IMR-90 (cell line): ENCODE results near the gene RASSF5. TPM values are rescaled to one million over a fixed set of nuclear protein-coding genes. Genes with fewer than 3 reads are reported as not detected.

Experiments
- ATAC-seq: fragments of 200-7000 bp; cut with Tn5 transposase; 2 replicates; pipeline ENCODE4 v1.9.1; 2020; ENCODE audit warnings: low read depth, mild to moderate bottlenecking, moderate library complexity
- BruUV-seq: library from RNA; stranded (reverse); fragments of 400-500 nt; replicated peaks from 2 replicates; lab custom pipeline; 2021; lab: Mats Ljungman, UMichigan
- CTCF ChIA-PET: fragments of 300-600 bp; formaldehyde crosslinking; extraction: SDS; loops from one replicate; lab custom pipeline; 2021; ENCODE audit warnings: antibody characterized with exemption; lab: Yijun Ruan, JAX
- POLR2A ChIA-PET: fragments of 300-600 bp; sonication (Branson Sonifier 250); formaldehyde crosslinking; loops from one replicate; lab custom pipeline; 2022; ENCODE audit warnings: antibody characterized with exemption; ENCODE audit not compliant: unreplicated experiment; lab: Charles Lee
- DNase-seq: peaks from one replicate; pipeline ENCODE4 v3.0.0; 2013
- H2AFZ ChIP-seq: replicated peaks from 2 replicates; pipeline ENCODE3; 2013; ENCODE audit warnings: low read length, mild to moderate bottlenecking; ENCODE audit not compliant: poor library complexity
- H2AK5ac ChIP-seq: 2 replicates; pipeline ENCODE4 v1.6.1; 2013; ENCODE audit warnings: low read depth, low read length, inconsistent platforms
- H2AK9ac ChIP-seq: replicated peaks from 2 replicates; pipeline ENCODE3; 2013; ENCODE audit warnings: mild to moderate bottlenecking, low read depth, low read length, moderate library complexity; ENCODE audit not compliant: poor library complexity
- H2BK120ac ChIP-seq: 2 replicates; pipeline ENCODE4 v1.6.1; 2013; ENCODE audit warnings: low read depth, low read length, inconsistent platforms
- H2BK15ac ChIP-seq: 3 replicates; pipeline ENCODE4 v1.6.1; 2013; ENCODE audit warnings: low read depth, low read length, inconsistent platforms
- H2BK20ac ChIP-seq: 2 replicates; pipeline ENCODE4 v1.6.1; 2013; ENCODE audit warnings: low read depth, mild to moderate bottlenecking, inconsistent platforms, low read length, moderate library complexity
- H2BK5ac ChIP-seq: 2 replicates; pipeline ENCODE4 v1.6.1; 2013; ENCODE audit warnings: mild to moderate bottlenecking, low read depth, low read length, inconsistent platforms; ENCODE audit not compliant: poor library complexity, severe bottlenecking
- H3K14ac ChIP-seq: replicated peaks from 2 replicates; pipeline ENCODE4 v1.6.1; 2013; ENCODE audit warnings: low read depth, low read length, inconsistent platforms
- H3K18ac ChIP-seq: 2 replicates; pipeline ENCODE4 v1.6.1; 2013; ENCODE audit warnings: low read depth, low read length, control low read depth
- H3K23ac ChIP-seq: 2 replicates; pipeline ENCODE4 v1.6.1; 2013; ENCODE audit warnings: low read depth, low read length, inconsistent platforms
- H3K27ac ChIP-seq: 2 replicates; pipeline ENCODE4 v1.5.1; 2013; ENCODE audit warnings: mild to moderate bottlenecking, control low read depth, low read length; ENCODE audit not compliant: insufficient read depth
- H3K27me3 ChIP-seq: 2 replicates; pipeline ENCODE4 v1.6.1; 2013; ENCODE audit warnings: low read length; ENCODE audit not compliant: control insufficient read depth, insufficient read depth
- H3K36me3 ChIP-seq: 2 replicates; pipeline ENCODE4 v1.6.1; 2013; ENCODE audit warnings: low read length, mixed read lengths; ENCODE audit not compliant: control insufficient read depth, insufficient read depth
- H3K4ac ChIP-seq: 2 replicates; pipeline ENCODE4 v1.6.1; 2013; ENCODE audit warnings: low read depth, low read length, inconsistent platforms
- H3K4me1 ChIP-seq: 2 replicates; pipeline ENCODE4 v1.6.1; 2013; ENCODE audit warnings: low read length, mixed read lengths; ENCODE audit not compliant: control insufficient read depth, insufficient read depth
- H3K4me2 ChIP-seq: 2 replicates; pipeline ENCODE4 v1.6.1; 2013; ENCODE audit warnings: low read depth, mild to moderate bottlenecking, control low read depth, low read length, moderate library complexity
- H3K4me3 ChIP-seq: 2 replicates; pipeline ENCODE4 v1.5.1; 2013; ENCODE audit warnings: low read depth, mild to moderate bottlenecking, control low read depth, low read length, moderate library complexity; ENCODE audit not compliant: insufficient read depth
- H3K56ac ChIP-seq: 2 replicates; pipeline ENCODE4 v1.6.1; 2013; ENCODE audit warnings: low read length, inconsistent platforms; ENCODE audit not compliant: insufficient read depth; ENCODE audit errors: extremely low read depth
- H3K79me1 ChIP-seq, 2 experiments: 2 replicates each; pipeline ENCODE4 v1.6.1; 2013; ENCODE audit warnings: low read length in 2 of 2, inconsistent platforms in 1 of 2, low read depth in 1 of 2
- H3K9ac ChIP-seq: 2 replicates; pipeline ENCODE4 v1.6.1; 2013; ENCODE audit warnings: low read depth, low read length, control low read depth
- H3K9me1 ChIP-seq: 2 replicates; pipeline ENCODE4 v1.6.1; 2013; ENCODE audit warnings: low read length, inconsistent platforms; ENCODE audit not compliant: insufficient read depth
- H3K9me3 ChIP-seq: 2 replicates; pipeline ENCODE4 v1.6.1; 2013; ENCODE audit warnings: low read length; ENCODE audit not compliant: control insufficient read depth, insufficient read depth
- H4K20me1 ChIP-seq: 2 replicates; pipeline ENCODE4 v1.6.1; 2013; ENCODE audit warnings: low read length, inconsistent platforms; ENCODE audit not compliant: insufficient read depth
- H4K5ac ChIP-seq: 2 replicates; pipeline ENCODE4 v1.6.1; 2013; ENCODE audit warnings: mild to moderate bottlenecking, low read depth, low read length, control low read depth
- H4K8ac ChIP-seq, 2 experiments: 2 replicates each; pipeline ENCODE4 v1.6.1; 2013; ENCODE audit warnings: low read depth in 2 of 2, low read length in 2 of 2, control low read depth in 1 of 2, inconsistent platforms in 1 of 2
- H4K91ac ChIP-seq: 2 replicates; pipeline ENCODE4 v1.6.1; 2013; ENCODE audit warnings: low read depth, low read length, inconsistent platforms; ENCODE audit not compliant: insufficient read depth
- CEBPB ChIP-seq: IDR thresholded peaks from 2 replicates; pipeline ENCODE4 v1.6.1; 2012; ENCODE audit warnings: low read depth, low read length, improper control_type of control experiment
- CHD1 ChIP-seq: IDR thresholded peaks from 2 replicates; pipeline ENCODE4 v1.6.1; 2012; ENCODE audit warnings: low read depth, low read length, improper control_type of control experiment
- CTCF ChIP-seq: conservative IDR thresholded peaks from 2 replicates; pipeline ENCODE4 v1.5.1; 2012; ENCODE audit warnings: mild to moderate bottlenecking, low read depth, low read length, improper control_type of control experiment
- FOS ChIP-seq: fragments of 150-350 bp; IDR thresholded peaks from 2 replicates; pipeline ENCODE4 v1.6.1; 2016; ENCODE audit warnings: low read depth, low read length
- MAFK ChIP-seq: IDR thresholded peaks from 2 replicates; pipeline ENCODE4 v1.6.1; 2012; ENCODE audit warnings: low read depth, low read length, improper control_type of control experiment
- MAZ ChIP-seq: IDR thresholded peaks from 2 replicates; pipeline ENCODE4 v1.6.1; 2012; ENCODE audit warnings: low read depth, mild to moderate bottlenecking, low read length, improper control_type of control experiment, moderate library complexity, borderline replicate concordance
- MXI1 ChIP-seq: IDR thresholded peaks from 2 replicates; pipeline ENCODE4 v1.6.1; 2012; ENCODE audit warnings: low read depth, mild to moderate bottlenecking, low read length, moderate library complexity, borderline replicate concordance
- NFE2L2 ChIP-seq: fragments of 150-350 bp; IDR thresholded peaks from 2 replicates; pipeline ENCODE4 v1.6.1; 2016; ENCODE audit warnings: low read depth, mild to moderate bottlenecking, low read length
- RCOR1 ChIP-seq: IDR thresholded peaks from 2 replicates; pipeline ENCODE4 v1.6.1; 2012; ENCODE audit warnings: mild to moderate bottlenecking, low read length, improper control_type of control experiment; ENCODE audit not compliant: insufficient replicate concordance
- RFX5 ChIP-seq: IDR thresholded peaks from 2 replicates; pipeline ENCODE4 v1.8.0; 2012; ENCODE audit warnings: low read depth, mild to moderate bottlenecking, low read length, moderate library complexity
- SMC3 ChIP-seq: fragments of 150-350 bp; IDR thresholded peaks from 2 replicates; pipeline ENCODE4 v1.6.1; 2016; ENCODE audit warnings: low read depth, mild to moderate bottlenecking, antibody characterized with exemption, low read length, moderate library complexity
- USF2 ChIP-seq: fragments of 150-350 bp; IDR thresholded peaks from 2 replicates; pipeline ENCODE4 v1.6.1; 2017; ENCODE audit warnings: mild to moderate bottlenecking, antibody characterized with exemption, low read length, low read depth
- WGBS, 2 experiments: methylation state at CpG; one replicate each; pipeline versions ENCODE4 v1.1.5 to v1.1.7; 2013; ENCODE audit warnings: missing lambda C conversion rate in 2 of 2; ENCODE audit not compliant: insufficient read length in 1 of 2; ENCODE audit errors: extremely low coverage in 2 of 2; 5-methylcytosine and 5-hydroxymethylcytosine counted together
- dilution Hi-C: fragments of 300-500 bp; cut with HindIII; formaldehyde crosslinking; loops from one replicate; pipeline ENCODE4 v1.14.3; 2018; ENCODE audit warnings: low sequenced_read_pairs; ENCODE audit not compliant: unreplicated experiment
- in situ Hi-C: fragments of 300-500 bp; cut with MboI; formaldehyde crosslinking; loops from 3 replicates; pipeline ENCODE4 v1.14.3; 2019; ENCODE audit warnings: low sequenced_read_pairs, inconsistent platforms, mixed read lengths
- intact Hi-C: fragments of 100-400 bp; cut with micrococcal nuclease; formaldehyde crosslinking; loops from 2 replicates; pipeline ENCODE4 v1.10.0; 2022
- polyA plus RNA-seq, 3 experiments: library from polyadenylated mRNA; depleted of rRNA; stranded (reverse); fragments of >200 nt; gene quantifications; 2 replicates each; pipeline ENCODE4 v1.2.3, GENCODE V29; 2012; ENCODE audit warnings: low replicate concordance in 1 of 3
- total RNA-seq: library from RNA; depleted of rRNA; stranded (reverse); fragments of >200 nt; gene quantifications from 2 replicates; pipeline ENCODE4 v1.2.3, GENCODE V29; 2012
- TF ChIP-seq, protein P1 (sequence below): fragments of 150-350 bp; IDR thresholded peaks from 2 replicates; pipeline ENCODE4 v1.6.1; 2016; ENCODE audit warnings: low read depth, mild to moderate bottlenecking, low read length, moderate library complexity, borderline replicate concordance

Gene RASSF5
- total and polyA plus RNA-seq, 2 of the 4 experiments (the other 2 are of a cell fraction) = 0.18 to 1.1 TPM

- POLR2A ChIA-PET = no interaction called here
- Histone ChIP-seq H4K91ac (no peak overlapping the region), H3K27ac (no peak overlapping the region), H2BK15ac (no peak overlapping the region), H3K36me3 (peaks cover 2% of the 10 kb centered on the region; the same call in 1 of the 2 replicates), H3K9me3 (no peaks in the 10 kb centered on the region), H3K27me3 (no peaks in the 10 kb centered on the region), H3K14ac (no peak overlapping the region), H3K4ac (no peak overlapping the region), H3K9me1 (peaks cover 21% of the 10 kb centered on the region), H4K20me1 (0 out of 2 replicates have a peak, but pooled peaks cover 2% of the 10 kb centered on the region), H3K4me2 (no peak overlapping the region), H2BK5ac (no peak overlapping the region), H2AK9ac (no peak overlapping the region), H3K23ac (no peak overlapping the region), H3K79me1 (peaks cover 0 to 13% of the 10 kb centered on the region in 2 experiments; a peak in 1 of 4 replicates), H2AK5ac (no peak overlapping the region), H2BK120ac (no peak overlapping the region), H4K8ac (no peak overlapping the region), H2AFZ (no peak overlapping the region), H3K18ac (no peak overlapping the region), H3K56ac (no peak overlapping the region), H3K4me3 (no peak overlapping the region), H2BK20ac (no peak overlapping the region), H3K4me1 (peaks cover 14% of the 10 kb centered on the region), H3K9ac (no peak overlapping the region), H4K5ac (no peak overlapping the region)
- DNase-seq = no peak
- in situ Hi-C loops = no loop called here
- dilution Hi-C loops = no loop called here
- CTCF ChIA-PET = interaction anchor here (1.2 to 1.8 kb wide), 2 partner anchors 42 to 96 kb away, joined by 3 to 5 read pairs; no protein-coding TSS in a partner anchor
- ATAC-seq = no peak
- intact Hi-C loops = no loop called here
- no TSS peak for BruUV-seq
- WGBS, 2 experiments = 40% methylated on average over 1 of the region's 13 CpGs; no CpG with 5 or more reads in 1 of the 2 experiments
- TF ChIP-seq SMC3 (no peak), CHD1 (no peak), MXI1 (no peak), MAZ (no peak), MAFK (no peak), CEBPB (no peak), USF2 (no peak), CTCF (no peak), NFE2L2 (no peak), RFX5 (no peak), RCOR1 (no peak), FOS (no peak)
- TF ChIP-seq, protein P1, sequence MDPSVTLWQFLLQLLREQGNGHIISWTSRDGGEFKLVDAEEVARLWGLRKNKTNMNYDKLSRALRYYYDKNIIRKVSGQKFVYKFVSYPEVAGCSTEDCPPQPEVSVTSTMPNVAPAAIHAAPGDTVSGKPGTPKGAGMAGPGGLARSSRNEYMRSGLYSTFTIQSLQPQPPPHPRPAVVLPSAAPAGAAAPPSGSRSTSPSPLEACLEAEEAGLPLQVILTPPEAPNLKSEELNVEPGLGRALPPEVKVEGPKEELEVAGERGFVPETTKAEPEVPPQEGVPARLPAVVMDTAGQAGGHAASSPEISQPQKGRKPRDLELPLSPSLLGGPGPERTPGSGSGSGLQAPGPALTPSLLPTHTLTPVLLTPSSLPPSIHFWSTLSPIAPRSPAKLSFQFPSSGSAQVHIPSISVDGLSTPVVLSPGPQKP = no peak
These were observed 79.4 kb downstream of the RASSF5 start for GRCh38 chr1:206586501-206587445.
